OCI-LY3 (cell line): ENCODE data around the gene DDX27.

Experiments
- EZH2phosphoT487 ChIP-seq: fragments of 200-600 bp; shearing (Covaris generic); IDR thresholded peaks from 2 replicates; pipeline ENCODE4 v1.6.1; 2018; ENCODE audit warnings: antibody characterized with exemption, mixed run types, low read depth
- TF ChIP-seq, protein P1 (sequence below): fragments of 200-600, 300-600 bp; sonication (generic); IDR thresholded peaks from 2 replicates; pipeline ENCODE4 v1.5.1; 2014; ENCODE audit warnings: antibody characterized with exemption, low read length, low read depth

DNA sequence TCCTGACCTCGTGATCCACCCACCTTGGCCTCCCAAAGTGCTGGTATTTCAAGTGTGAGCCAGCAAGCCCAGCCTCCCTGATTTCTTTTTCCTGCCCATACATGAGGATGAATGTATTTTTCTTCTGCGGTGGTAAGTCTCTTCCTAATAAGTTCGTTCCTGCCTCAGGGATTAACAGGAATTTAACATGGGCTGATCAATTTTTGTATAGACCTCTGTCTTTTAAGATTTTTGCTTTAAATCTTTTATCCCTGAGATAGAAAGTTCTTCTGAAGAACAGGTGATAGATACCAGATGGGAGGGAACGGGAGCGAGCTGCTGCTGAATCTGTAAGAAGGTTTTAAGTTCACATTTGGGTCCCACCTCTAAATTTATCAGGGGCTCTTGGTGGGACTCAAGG lies 65.6 kb downstream of the DDX27 start:
- TF ChIP-seq, protein P1, sequence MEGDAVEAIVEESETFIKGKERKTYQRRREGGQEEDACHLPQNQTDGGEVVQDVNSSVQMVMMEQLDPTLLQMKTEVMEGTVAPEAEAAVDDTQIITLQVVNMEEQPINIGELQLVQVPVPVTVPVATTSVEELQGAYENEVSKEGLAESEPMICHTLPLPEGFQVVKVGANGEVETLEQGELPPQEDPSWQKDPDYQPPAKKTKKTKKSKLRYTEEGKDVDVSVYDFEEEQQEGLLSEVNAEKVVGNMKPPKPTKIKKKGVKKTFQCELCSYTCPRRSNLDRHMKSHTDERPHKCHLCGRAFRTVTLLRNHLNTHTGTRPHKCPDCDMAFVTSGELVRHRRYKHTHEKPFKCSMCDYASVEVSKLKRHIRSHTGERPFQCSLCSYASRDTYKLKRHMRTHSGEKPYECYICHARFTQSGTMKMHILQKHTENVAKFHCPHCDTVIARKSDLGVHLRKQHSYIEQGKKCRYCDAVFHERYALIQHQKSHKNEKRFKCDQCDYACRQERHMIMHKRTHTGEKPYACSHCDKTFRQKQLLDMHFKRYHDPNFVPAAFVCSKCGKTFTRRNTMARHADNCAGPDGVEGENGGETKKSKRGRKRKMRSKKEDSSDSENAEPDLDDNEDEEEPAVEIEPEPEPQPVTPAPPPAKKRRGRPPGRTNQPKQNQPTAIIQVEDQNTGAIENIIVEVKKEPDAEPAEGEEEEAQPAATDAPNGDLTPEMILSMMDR = no peak
- TF ChIP-seq EZH2phosphoT487 = no peak
